ENCODE data around the gene GAPDHS.
A peak's percentile ranks its signal among the peaks of the same experiment; 100 is the strongest.

Gene GAPDHS

DNA sequence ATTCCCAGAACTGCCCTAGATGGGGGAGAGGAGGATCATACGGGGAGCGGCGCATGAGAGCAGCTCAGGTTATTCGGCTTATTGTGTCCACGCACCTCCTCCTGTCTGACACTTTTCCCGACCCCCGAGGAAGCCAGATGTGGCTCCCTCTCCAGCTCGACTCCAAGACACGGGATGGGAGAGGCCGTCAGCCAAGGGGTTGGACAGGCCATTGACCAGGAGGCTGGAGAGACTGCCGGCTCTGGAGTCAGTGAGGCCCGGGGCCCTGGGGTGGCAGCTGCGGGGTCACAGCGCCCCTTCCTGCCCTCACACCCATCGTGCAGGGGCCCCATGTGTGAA lies 22.7 kb upstream of the GAPDHS start:
- Histone ChIP-seq H3K27me3 (ENCODE audit: low read depth, low read length) (peaks cover 55% of the 10 kb centered on the region), H3K4me3 (ENCODE audit: low read length) (peak overlapping the region; percentile 76), H3K27ac (ENCODE audit: low read length) (no peak overlapping the region), H4K20me1 (ENCODE audit: insufficient read depth, low read length) (no peaks in the 10 kb centered on the region), H2AFZ (ENCODE audit: low read depth, low read length) (no peak overlapping the region), H3K9me3 (ENCODE audit: insufficient read depth, low read length) (no peaks in the 10 kb centered on the region), H3K9ac (ENCODE audit: low read length) (no peak overlapping the region), H3K4me2 (ENCODE audit: low read length) (peak overlapping the region; percentile 74), H3K79me2 (ENCODE audit: low read length) (no peaks in the 10 kb centered on the region), H3K36me3 (replicated peaks; ENCODE audit: low read depth, low read length) (no peaks in the 10 kb centered on the region), H3K4me1 (ENCODE audit: low read length) (peaks cover 7% of the 10 kb centered on the region)
- no peak for TF ChIP-seq EZH2phosphoT487 (IDR thresholded peaks at IDR 0.05; ENCODE audit: low read depth)
- TF ChIP-seq, protein P1, sequence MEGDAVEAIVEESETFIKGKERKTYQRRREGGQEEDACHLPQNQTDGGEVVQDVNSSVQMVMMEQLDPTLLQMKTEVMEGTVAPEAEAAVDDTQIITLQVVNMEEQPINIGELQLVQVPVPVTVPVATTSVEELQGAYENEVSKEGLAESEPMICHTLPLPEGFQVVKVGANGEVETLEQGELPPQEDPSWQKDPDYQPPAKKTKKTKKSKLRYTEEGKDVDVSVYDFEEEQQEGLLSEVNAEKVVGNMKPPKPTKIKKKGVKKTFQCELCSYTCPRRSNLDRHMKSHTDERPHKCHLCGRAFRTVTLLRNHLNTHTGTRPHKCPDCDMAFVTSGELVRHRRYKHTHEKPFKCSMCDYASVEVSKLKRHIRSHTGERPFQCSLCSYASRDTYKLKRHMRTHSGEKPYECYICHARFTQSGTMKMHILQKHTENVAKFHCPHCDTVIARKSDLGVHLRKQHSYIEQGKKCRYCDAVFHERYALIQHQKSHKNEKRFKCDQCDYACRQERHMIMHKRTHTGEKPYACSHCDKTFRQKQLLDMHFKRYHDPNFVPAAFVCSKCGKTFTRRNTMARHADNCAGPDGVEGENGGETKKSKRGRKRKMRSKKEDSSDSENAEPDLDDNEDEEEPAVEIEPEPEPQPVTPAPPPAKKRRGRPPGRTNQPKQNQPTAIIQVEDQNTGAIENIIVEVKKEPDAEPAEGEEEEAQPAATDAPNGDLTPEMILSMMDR (IDR thresholded peaks at IDR 0.05; ENCODE audit: low read depth, low read length): no peak

DNA sequence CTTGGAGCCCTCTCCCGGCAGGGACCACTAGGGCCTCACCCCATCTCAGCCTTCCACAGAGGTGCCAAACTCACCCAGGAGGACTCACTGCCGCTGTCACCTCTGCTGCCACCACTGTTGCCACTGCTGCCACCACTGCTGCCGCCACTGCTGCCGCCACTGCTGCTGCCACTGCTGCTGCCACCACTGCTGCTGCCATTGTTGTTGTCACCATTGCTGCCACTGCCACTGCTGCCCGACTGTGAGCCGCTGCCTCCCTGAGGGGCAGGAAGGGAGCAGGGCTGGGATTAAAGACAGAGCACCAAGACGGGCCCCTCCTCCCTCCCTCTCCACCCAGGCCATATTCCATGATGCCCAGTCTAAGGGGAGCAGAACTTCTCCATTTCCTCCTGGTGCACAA lies 21.9 kb upstream of the GAPDHS start:
- no peak overlapping the region for H3K9ac ChIP-seq (ENCODE audit: low read length)
- no peaks in the 10 kb centered on the region for H3K36me3 ChIP-seq (replicated peaks; ENCODE audit: low read depth, low read length)
- no peak overlapping the region for H2AFZ ChIP-seq (ENCODE audit: low read depth, low read length)
- no peak for TF ChIP-seq EZH2phosphoT487 (IDR thresholded peaks at IDR 0.05; ENCODE audit: low read depth)
- TF ChIP-seq, protein P1 (IDR thresholded peaks at IDR 0.05; ENCODE audit: low read depth, low read length): no peak
- no peaks in the 10 kb centered on the region for H3K9me3 ChIP-seq (ENCODE audit: insufficient read depth, low read length)
- H3K4me1 ChIP-seq (ENCODE audit: low read length): peaks cover 7% of the 10 kb centered on the region
- H3K27me3 ChIP-seq (ENCODE audit: low read depth, low read length): peaks cover 49% of the 10 kb centered on the region
- no peak overlapping the region for H3K27ac ChIP-seq (ENCODE audit: low read length)
- no peak overlapping the region for H3K4me2 ChIP-seq (ENCODE audit: low read length)
- no peak overlapping the region for H3K4me3 ChIP-seq (ENCODE audit: low read length)
- H4K20me1 ChIP-seq (ENCODE audit: insufficient read depth, low read length): no peaks in the 10 kb centered on the region
- no peaks in the 10 kb centered on the region for H3K79me2 ChIP-seq (ENCODE audit: low read length)

DNA sequence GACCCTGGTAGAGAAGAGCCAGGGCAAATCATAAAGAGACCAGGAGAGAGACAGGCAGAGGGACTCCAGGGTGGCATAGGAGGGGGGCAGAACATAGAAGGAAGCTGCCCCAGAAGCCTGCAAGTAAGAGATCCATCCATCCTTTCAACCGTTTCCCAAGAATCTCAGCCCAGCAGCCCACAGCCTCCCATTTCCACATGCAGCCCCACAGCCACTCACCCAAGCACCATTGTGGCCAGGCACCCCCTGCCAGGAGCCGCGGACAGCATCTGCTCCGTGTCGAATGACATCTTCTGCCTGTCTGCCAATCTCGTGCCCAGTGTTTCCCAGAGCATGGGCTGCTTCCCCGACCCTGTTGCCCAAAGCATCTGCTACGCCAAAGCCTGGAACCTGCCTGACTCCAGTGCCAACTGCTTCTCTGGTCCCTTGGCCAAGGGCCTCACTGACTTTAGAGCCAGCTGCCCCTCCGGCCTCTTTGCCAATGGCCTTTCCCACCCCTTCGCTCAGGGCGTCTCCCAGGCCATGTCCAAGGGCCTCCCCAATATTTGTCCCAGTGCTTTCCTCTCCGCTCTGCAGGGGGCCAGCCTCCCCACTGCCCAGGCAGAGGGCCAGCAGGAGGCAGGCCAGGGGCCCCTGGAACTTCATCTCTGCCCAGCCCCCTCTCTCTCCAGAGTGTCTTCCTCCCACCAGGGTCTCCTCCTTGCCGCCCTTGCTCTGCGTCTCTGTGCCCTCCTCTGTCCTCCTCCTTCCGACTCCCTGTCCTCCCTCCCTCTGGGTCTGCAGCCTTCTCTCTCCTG lies 20.2 kb upstream of the GAPDHS start:
- peaks cover 7% of the 10 kb centered on the region for H3K4me1 ChIP-seq (ENCODE audit: low read length)
- peaks cover 37% of the 10 kb centered on the region for H3K27me3 ChIP-seq (ENCODE audit: low read depth, low read length)
- H3K9ac ChIP-seq (ENCODE audit: low read length): no peak overlapping the region
- TF ChIP-seq, protein P1 (IDR thresholded peaks at IDR 0.05; ENCODE audit: low read depth, low read length): no peak
- no peak for TF ChIP-seq EZH2phosphoT487 (IDR thresholded peaks at IDR 0.05; ENCODE audit: low read depth)
- H4K20me1 ChIP-seq (ENCODE audit: insufficient read depth, low read length): no peaks in the 10 kb centered on the region
- H3K4me3 ChIP-seq (ENCODE audit: low read length): no peak overlapping the region
- H3K27ac ChIP-seq (ENCODE audit: low read length): no peak overlapping the region
- no peaks in the 10 kb centered on the region for H3K36me3 ChIP-seq (replicated peaks; ENCODE audit: low read depth, low read length)
- H3K79me2 ChIP-seq (ENCODE audit: low read length): no peaks in the 10 kb centered on the region
- no peak overlapping the region for H2AFZ ChIP-seq (ENCODE audit: low read depth, low read length)
- H3K4me2 ChIP-seq (ENCODE audit: low read length): no peak overlapping the region
- H3K9me3 ChIP-seq (ENCODE audit: insufficient read depth, low read length): no peaks in the 10 kb centered on the region

DNA sequence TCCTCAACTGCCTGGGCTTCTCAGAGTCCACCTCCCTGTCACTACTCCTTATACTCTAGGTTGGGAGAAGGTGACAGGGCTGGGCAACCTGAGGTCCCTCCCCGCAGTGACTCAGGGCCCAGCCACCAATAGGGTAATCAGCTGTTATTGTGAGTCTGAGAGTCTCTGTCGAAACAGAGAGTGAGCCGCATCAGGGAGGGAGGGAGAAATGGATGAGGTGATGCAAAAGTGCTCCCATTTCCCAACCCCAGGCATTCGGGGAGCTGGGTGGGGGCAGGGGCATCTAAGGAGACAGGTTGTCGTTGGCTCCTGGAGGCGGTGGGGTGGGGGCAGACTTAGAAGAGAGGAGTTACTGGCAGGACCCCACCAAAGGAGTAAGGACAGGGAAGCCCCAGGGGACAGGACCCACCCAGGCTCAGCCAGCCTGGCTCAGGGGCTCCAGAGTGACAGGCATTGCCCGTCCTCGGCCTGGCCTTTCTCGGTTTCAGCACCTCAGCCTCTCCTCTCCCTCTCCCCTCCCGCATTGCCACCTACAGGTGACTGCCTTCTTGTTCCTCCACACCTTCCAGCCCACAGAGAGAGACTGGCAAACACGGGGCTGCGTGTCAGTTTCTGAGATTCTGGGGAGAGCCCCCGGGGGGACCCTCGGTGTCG lies 19.5 kb upstream of the GAPDHS start, which contains the start of gene DMKN:
Gene DMKN (minus strand): TSS at position 22 of the 654 bp plus-strand sequence. CDS start 174 bp downstream, outside the sequence.
- H3K4me1 ChIP-seq (ENCODE audit: low read length): peaks cover 7% of the 10 kb centered on the region
- H3K4me3 ChIP-seq (ENCODE audit: low read length): no peak within 1 kb of the TSS
- H3K79me2 ChIP-seq (ENCODE audit: low read length): no peaks in the 10 kb centered on the region
- no peaks in the 10 kb centered on the region for H4K20me1 ChIP-seq (ENCODE audit: insufficient read depth, low read length)
- no peaks in the 10 kb centered on the region for H3K9me3 ChIP-seq (ENCODE audit: insufficient read depth, low read length)
- H3K27ac ChIP-seq (ENCODE audit: low read length): no peak within 1 kb of the TSS
- no peak within 1 kb of the TSS for H3K9ac ChIP-seq (ENCODE audit: low read length)
- H3K36me3 ChIP-seq (replicated peaks; ENCODE audit: low read depth, low read length): no peaks in the 10 kb centered on the region
- peaks cover 29% of the 10 kb centered on the region for H3K27me3 ChIP-seq (ENCODE audit: low read depth, low read length)
- no peak within 1 kb of the TSS for H3K4me2 ChIP-seq (ENCODE audit: low read length)
- TF ChIP-seq, protein P1 (IDR thresholded peaks at IDR 0.05; ENCODE audit: low read depth, low read length): no peak
- no peak for TF ChIP-seq EZH2phosphoT487 (IDR thresholded peaks at IDR 0.05; ENCODE audit: low read depth)
- no peak within 1 kb of the TSS for H2AFZ ChIP-seq (ENCODE audit: low read depth, low read length)
